Caki2 (cell line): ENCODE data around the gene TBXA2R. TPM values are rescaled to one million over a fixed set of nuclear protein-coding genes. Genes with fewer than 3 reads are reported as not detected.
"Not testable (repeated sequence)": the region's sequence is repeated elsewhere in the genome, so short reads cannot be mapped to it uniquely, and the experiment has no call there.

Experiments
- DNase-seq: peaks from one replicate; pipeline ENCODE4 v3.0.0-alpha.2; 2015; ENCODE audit warnings: low read depth
- in situ Hi-C: cut with HindIII; loops from 2 replicates; pipeline ENCODE4 v1.10.0; 2016; ENCODE audit warnings: low sequenced_read_pairs, low pct_unique_long_range_greater_than_20kb, mixed read lengths
- total RNA-seq: library from RNA; depleted of rRNA; stranded (reverse); fragments of >200 nt; shearing (Covaris generic); gene quantifications from 2 replicates; pipeline ENCODE4 v1.2.3, GENCODE V29; 2014; ENCODE audit warnings: low replicate concordance

The TBXA2R gene
- total RNA-seq, 1 experiment from 2014 or later = 0.98 TPM

DNA sequence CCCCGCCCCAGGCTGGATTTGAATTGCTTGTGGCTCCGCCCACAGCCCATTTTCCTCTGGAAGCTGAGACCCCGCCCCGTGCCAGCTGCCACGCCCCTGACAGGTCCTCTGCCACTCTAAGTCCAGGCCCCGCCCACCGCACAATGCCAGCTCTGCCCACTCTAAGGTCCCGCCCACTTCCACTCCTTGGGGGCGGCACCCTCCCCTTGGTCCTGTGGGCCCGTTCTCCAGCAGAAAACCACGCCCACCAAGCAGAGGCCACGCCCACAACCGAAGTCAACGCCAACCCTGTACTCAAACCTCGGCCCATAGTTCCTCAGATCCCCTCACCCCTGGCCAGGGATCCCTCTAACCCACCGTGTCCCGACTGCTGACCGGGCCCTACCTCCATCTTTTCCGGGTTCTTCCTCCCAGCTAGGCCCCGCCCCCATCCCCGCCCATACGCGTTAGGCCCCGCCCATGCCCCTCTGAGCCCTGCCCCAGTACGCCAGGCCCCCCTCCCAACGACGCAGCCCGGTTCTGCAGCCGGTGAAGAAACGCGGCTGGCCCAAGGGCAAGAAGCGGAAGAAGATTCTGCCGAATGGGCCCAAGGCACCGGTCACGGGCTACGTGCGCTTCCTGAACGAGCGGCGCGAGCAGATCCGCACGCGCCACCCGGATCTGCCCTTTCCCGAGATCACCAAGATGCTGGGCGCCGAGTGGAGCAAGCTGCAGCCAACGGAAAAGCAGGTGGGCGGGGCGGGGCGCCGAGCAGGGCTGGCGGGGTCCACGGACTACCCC is 32.6 kb downstream of the TBXA2R start:
- DNase-seq = peak; percentile 91
- in situ Hi-C loops = no loop called here

DNA sequence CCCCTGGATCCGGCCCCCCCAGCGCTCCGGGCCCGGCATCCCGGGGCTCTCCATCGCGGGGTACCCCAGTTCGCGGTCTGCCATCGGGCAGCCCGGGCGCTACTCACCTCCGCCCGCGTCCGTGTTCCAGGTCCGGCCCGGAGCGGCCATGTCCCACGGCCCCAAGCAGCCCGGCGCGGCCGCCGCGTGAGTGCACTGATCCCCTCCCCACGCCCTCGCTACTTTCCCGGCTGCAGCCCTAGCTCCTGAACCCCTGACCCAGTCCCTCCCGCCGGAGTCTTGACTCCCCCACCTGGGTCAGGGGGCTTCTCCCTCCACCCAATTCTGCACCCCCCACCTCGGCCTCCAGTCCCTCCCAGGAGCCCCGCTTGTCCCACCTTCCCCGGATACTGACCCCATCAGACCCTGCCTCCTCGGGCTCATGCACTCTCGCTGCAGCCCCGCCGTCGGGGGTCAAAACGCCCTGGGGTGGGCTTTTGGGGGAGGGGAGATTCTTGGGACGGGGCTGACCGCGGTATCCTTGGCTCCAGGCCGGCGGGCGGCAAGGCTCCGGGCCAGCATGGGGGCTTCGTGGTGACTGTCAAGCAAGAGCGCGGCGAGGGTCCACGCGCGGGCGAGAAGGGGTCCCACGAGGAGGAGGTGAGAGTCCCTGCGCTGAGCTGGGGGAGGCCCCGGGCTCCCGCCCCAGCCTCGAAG is 33.4 kb downstream of the TBXA2R start:
- DNase-seq = no peak
- in situ Hi-C loops = no loop called here

GRCh38 chr19:3572855-3573161 is 33.9 kb downstream of the TBXA2R start, which contains the start of gene HMG20B:
TSS of gene HMG20B (plus strand) at chr19:3572944. CDS start at chr19:3573310, 366 bp downstream.
- in situ Hi-C loops = no loop called here

DNA sequence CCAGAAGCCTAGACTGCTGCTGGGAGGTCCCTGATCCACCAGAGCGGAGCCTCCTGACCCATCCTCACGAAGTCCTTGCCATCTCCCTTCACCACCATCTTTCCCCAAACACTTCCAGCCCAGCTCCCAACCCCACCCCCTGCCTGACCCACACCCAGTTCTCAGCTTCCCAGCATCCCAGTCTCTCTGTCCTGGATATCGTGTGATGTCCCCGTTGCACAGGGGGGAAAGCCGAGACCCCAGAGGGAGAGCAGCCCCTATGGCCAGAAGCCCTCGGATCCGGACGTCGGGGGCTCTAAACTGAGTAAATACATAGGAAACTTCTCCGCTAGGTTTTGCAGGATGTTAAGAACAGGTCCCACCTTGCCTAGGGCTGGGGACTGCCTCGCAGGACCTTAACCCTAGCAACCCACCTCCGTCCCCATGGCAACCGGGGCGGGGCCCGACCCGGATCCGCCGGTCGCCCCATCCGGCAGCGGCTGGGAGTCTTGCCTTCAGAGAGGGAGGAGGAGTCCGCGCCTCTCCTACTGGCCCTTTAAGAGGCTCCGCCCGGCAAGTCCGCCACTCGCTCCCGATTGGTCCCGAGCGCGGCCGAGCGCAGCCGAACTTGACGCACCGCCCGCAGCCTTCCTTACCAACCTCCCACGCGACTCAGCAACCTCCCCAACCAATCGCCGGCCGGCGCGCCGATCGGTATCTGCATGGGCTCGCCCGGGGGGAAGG is 34.4 kb downstream of the TBXA2R start:
- in situ Hi-C loops = no loop called here
- DNase-seq = peak; percentile 99

More at GRCh38 chr19:3572855-3573161, 33.9 kb downstream of the TBXA2R start, which contains the start of gene HMG20B:
- DNase-seq = no peak

GRCh38 chr19:3570606-3571011 is 36.1 kb downstream of the TBXA2R start:
- in situ Hi-C loops = no loop called here
- DNase-seq = no peak

- DNase-seq, in situ Hi-C loops: not testable (repeated sequence)
These were observed 36.6 kb downstream of the TBXA2R start for GRCh38 chr19:3570042-3570441.

DNA sequence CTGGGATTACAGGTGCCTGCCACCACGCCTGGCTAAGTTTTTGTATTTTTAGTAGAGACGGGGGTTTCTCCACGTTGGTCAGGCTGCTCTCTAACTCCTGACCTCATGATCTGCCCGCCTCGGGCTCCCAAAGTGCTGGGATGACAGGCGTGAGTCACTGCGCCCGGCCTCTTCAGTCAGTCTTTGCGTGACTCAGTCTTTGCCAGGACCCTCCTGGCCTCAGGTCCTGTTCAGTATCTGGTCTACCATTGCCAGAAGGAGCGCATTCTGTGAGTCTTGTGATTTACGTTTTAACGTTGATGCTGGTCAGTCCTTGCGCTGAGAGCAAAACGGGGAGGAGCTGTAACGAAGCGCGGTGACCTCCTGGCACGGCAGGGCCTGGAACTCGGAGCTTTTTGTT is 41.5 kb downstream of the TBXA2R start:
- in situ Hi-C loops = no loop called here

GRCh38 chr19:3563709-3564524 is 42.8 kb downstream of the TBXA2R start:
- in situ Hi-C loops = no loop called here
- DNase-seq = no peak

More for the DNA sequence above, 41.5 kb downstream of the TBXA2R start:
- peak; percentile 93 for DNase-seq

- in situ Hi-C loops = no loop called here
- peak; percentile 87 for DNase-seq
These were observed 49.0 kb downstream of the TBXA2R start, which contains the start of gene MFSD12 for GRCh38 chr19:3557461-3558248. TSS of gene MFSD12 (minus strand) at chr19:3557586. CDS start at chr19:3557403, 183 bp downstream.

DNA sequence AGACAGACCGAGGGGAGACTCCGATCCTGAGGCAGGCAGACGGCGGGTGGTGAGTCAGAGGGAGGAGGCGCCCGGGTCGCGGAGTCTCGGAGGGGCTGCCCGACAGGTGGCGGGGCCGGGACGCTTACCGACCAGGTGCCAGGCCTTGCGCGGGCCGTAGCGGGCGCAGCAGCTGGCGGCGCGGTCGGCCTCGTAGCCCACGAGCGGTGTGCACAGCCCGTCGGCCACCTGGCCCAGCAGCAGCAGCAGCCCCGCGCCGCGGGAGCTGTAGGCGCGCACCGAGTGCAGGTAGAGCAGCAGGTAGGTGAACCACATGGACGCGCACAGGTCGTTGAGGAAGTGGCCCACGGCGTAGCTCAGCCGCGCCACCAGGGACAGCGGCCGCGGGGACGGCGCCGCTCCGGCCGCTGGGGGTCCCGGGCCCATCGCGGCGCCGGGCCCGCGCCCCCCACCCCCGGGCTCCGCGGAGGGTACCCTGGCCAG is 49.7 kb downstream of the TBXA2R start:
- in situ Hi-C loops = no loop called here
- DNase-seq = peak; percentile 37

- no peak for DNase-seq
- in situ Hi-C loops = no loop called here
These were observed 50.2 kb downstream of the TBXA2R start for GRCh38 chr19:3556423-3556977.

DNA sequence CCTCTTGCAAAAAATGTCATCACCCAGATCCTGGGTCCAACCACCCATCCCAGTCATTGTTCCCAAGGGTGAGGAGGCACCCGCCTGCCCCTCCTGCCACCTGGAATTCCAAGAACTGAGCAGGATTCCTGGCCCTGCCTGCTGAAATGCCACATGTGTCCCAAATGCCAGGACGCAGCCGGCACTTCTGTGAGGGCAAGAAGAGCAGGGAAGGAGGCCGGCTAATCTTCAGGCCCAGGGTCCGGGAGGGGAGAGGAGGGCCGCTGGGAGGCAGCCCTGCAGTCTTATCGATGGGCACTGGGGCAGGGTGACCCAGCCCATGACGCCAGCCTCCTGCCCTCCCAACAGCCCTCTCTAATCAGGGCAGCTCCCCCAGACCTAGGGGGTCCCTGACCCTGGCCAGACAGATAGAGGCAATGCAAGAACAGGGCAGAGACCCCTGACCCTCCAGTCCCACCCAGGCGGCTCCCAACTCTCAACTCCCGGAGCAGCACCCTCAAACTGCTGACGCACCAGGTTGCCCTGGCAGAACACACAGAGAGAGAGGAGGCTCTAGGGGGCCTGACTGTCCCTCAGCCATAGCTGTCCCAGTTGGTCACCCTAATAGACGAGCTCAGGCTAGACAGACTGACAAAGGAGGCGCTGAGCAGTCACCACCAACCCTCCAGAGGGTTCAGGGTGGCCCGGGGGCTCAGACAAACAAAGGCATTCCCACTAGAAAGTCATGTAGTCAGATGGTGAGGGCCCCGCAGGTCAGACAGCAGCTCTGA is 50.8 kb downstream of the TBXA2R start:
- in situ Hi-C loops = no loop called here
- DNase-seq = no peak

DNA sequence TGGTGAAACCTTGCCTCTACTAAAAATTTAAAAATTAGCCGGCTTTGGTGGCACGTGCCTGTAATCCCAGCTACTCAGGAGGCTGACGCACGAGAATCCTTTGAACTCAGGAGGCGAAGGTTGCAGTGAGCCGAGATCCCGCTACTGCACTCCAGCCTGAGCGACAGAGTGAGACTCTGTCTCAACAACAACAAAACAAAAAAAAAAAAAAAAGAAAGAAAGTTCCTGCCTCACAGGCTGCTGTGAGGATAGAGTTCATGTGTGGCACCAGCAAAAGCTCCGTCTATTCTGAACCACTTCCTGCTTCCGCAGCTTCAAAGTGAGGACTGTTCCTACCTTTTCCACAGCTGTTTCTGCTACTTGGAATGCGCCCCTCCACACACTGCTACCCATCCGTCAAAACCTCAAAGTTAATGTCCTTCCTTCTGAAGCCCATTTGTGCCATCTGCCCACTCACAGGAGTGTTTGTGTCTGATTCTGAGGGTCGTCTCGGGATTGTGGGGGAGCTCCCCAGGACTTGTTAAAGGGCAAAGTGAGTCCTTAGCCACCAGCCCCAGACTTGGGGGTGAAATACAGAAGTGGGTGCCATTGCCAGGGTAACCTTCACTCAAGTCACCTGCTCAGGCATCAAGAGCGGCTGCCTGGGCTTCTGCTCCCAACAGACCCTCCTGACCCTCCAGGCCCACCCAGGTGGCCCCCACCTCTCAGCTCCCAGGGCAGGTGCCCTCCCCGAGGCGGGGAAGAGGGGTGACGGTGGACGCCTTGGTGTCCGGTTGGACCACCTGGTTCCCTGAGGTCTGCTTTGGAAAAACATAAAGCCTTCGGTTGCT is 52.2 kb downstream of the TBXA2R start:
- DNase-seq = no peak
- in situ Hi-C loops = no loop called here

GRCh38 chr19:3551792-3552095 is 54.9 kb downstream of the TBXA2R start:
- DNase-seq = no peak
- in situ Hi-C loops = no loop called here

GRCh38 chr19:3550947-3551791 is 55.5 kb downstream of the TBXA2R start:
- in situ Hi-C loops = no loop called here

More at GRCh38 chr19:3550947-3551791, 55.5 kb downstream of the TBXA2R start:
- DNase-seq = no peak
